ENCODE data around the gene HTR3A. TPM values are rescaled to one million over a fixed set of nuclear protein-coding genes. Genes with fewer than 3 reads are reported as not detected.

Gene HTR3A
- not detected in 2 replicates for total RNA-seq

GRCh38 chr11:113974741-113975470 is at the start of gene HTR3A:
HTR3A (plus strand) TSS chr11:113975108; CDS start chr11:113975326, 218 bp downstream.

Other genes with a start within 250 kb of the HTR3A start
- 11.7 and 20.1 TPM in 2 replicates for gene ZW10, start 201.4 kb upstream of the HTR3A start, total RNA-seq
- not detected in 2 replicates for gene CLDN25, start 195.3 kb upstream of the HTR3A start, total RNA-seq
- 26.2 and 37.3 TPM in 2 replicates for gene USP28, start 99.5 kb upstream of the HTR3A start, total RNA-seq
- gene HTR3B, start 70.3 kb upstream of the HTR3A start, total RNA-seq, result not detected in 2 replicates
- 0.08 and 0.55 TPM in 2 replicates for gene ZBTB16, start 84.6 kb downstream of the HTR3A start, total RNA-seq

All from hair follicular keratinocyte (primary cell).